K562 (cell line): ENCODE measurements around the gene FAM193A. TPM values are rescaled to one million over a fixed set of nuclear protein-coding genes. Genes with fewer than 3 reads are reported as not detected.

ENCODE experiments used
- E2F6 ChIP-seq, 2 experiments: IDR thresholded peaks; 2 replicates each; pipeline ENCODE4 v1.6.1; 2011; ENCODE audit warnings: borderline replicate concordance in 1 of 2, control low read depth in 1 of 2, low read depth in 1 of 2, low read length in 1 of 2, mild to moderate bottlenecking in 1 of 2, mixed read lengths in 1 of 2, moderate library complexity in 1 of 2; ENCODE audit not compliant: insufficient read depth in 1 of 2, insufficient read length in 1 of 2, poor library complexity in 1 of 2, severe bottlenecking in 1 of 2; ENCODE audit errors: extremely low read depth in 1 of 2
- EP400 ChIP-seq: fragments of 450-650 bp; IDR thresholded peaks from 2 replicates; pipeline ENCODE4 v1.6.1; 2017; ENCODE audit warnings: antibody characterized with exemption, mild to moderate bottlenecking, moderate library complexity
- MAZ ChIP-seq, 2 experiments: fragments of 450-650 bp in 1 of 2; sonication (generic) in 1 of 2; formaldehyde crosslinking; IDR thresholded peaks in 1 of 2; conservative IDR thresholded peaks in 1 of 2; 2 replicates each; pipeline versions ENCODE4 v1.4.0 to v1.5.0; 2020; ENCODE audit warnings: mild to moderate bottlenecking in 1 of 2, missing genetic modification reagents in 1 of 2
- THRAP3 ChIP-seq: fragments of 450-650 bp; IDR thresholded peaks from 2 replicates; pipeline ENCODE4 v1.6.1; 2016; ENCODE audit warnings: mild to moderate bottlenecking, inconsistent platforms, borderline replicate concordance
- UBTF ChIP-seq, 2 experiments: IDR thresholded peaks; 2 replicates each; pipeline ENCODE4 v1.6.1; 2012; ENCODE audit warnings: improper control_type of control experiment in 2 of 2, low read depth in 2 of 2, low read length in 2 of 2, borderline replicate concordance in 1 of 2
- ZNF121 ChIP-seq: sonication (generic); formaldehyde crosslinking; conservative IDR thresholded peaks from 2 replicates; pipeline ENCODE4 v1.8.0; 2022; ENCODE audit warnings: missing genetic modification reagents
- ZNF830 ChIP-seq: fragments of 250-450 bp; sonication (Bioruptor Pico); IDR thresholded peaks from 2 replicates; pipeline ENCODE4 v1.5.0; 2021; ENCODE audit warnings: mild to moderate bottlenecking
- polyA plus RNA-seq, 8 experiments: library from polyadenylated mRNA; depleted of rRNA in 4 of 8; stranded (reverse) in 5 of 8; unstranded in 3 of 8; fragments of >200 nt; fragmentation: Nextera tagmentation in 2 of 8; fragmentation: Illumina TruSeq in 1 of 8; extraction: Ambion mirVana in 2 of 8; extraction: Trizol in 1 of 8; gene quantifications; 2 replicates each; pipeline versions ENCODE4 v1.2.1 to v1.2.3, GENCODE V29; 2011 to 2014; ENCODE audit warnings: inconsistent platforms in 1 of 8, missing spikeins in 1 of 8
- total RNA-seq, 7 experiments: library from RNA; depleted of rRNA in 6 of 7; stranded (reverse); fragments of >200 nt in 6 of 7; fragmentation: Illumina TruSeq in 2 of 7; extraction: Trizol in 2 of 7; gene quantifications; 2 replicates each; pipeline versions ENCODE4 v1.2.1 to v1.2.3, GENCODE V29; 2011 to 2021; ENCODE audit warnings: low replicate concordance in 1 of 7
- TF ChIP-seq, protein P1 (sequence below), 2 experiments: fragments of 450-650 bp in 1 of 2; sonication (generic) in 1 of 2; formaldehyde crosslinking in 1 of 2; IDR thresholded peaks; 2 replicates each; pipeline versions ENCODE4 v1.7.1 to v1.9.0; 2016 to 2022; ENCODE audit warnings: inconsistent platforms in 1 of 2, mild to moderate bottlenecking in 1 of 2, missing genetic modification reagents in 1 of 2

FAM193A gene
- total and polyA plus RNA-seq, 9 of the 15 experiments (the other 6 are each of a cell fraction or from before 2014, with no cell fraction given): 0.46 to 24.6 (median 9.6) TPM

GRCh38 chr4:2756691-2757350, 220.4 kb downstream of the FAM193A start (continued):
- TF ChIP-seq EP400 (peak; percentile 19; the same call in 1 of the 2 replicates), E2F6 (IDR thresholded peaks at IDR 0.05; ENCODE audit: borderline replicate concordance in 1 of 2, extremely low read depth in 1 of 2, insufficient read depth in 1 of 2, insufficient read length in 1 of 2, low read depth in 1 of 2, low read length in 1 of 2, poor library complexity in 1 of 2, severe bottlenecking in 1 of 2) (peak in 1 of 2 experiments; percentile 42), ZNF830 (CRISPR knock-in tag) (0 out of 2 replicates have a peak, but pooled peaks have one; percentile 34), ZNF121 (CRISPR knock-in tag) (no peak), THRAP3 (no peak), MAZ (CRISPR knock-in tag; conservative IDR thresholded peaks at IDR 0.05 in 1 of 2, IDR thresholded peaks at IDR 0.05 in 1 of 2) (0 out of 4 replicates have a peak, but pooled peaks of 1 of the 2 experiments have one; percentile 2), UBTF (IDR thresholded peaks at IDR 0.05; ENCODE audit: borderline replicate concordance in 1 of 2, low read depth in 2 of 2, low read length in 2 of 2) (no peak)
- TF ChIP-seq, protein P1, sequence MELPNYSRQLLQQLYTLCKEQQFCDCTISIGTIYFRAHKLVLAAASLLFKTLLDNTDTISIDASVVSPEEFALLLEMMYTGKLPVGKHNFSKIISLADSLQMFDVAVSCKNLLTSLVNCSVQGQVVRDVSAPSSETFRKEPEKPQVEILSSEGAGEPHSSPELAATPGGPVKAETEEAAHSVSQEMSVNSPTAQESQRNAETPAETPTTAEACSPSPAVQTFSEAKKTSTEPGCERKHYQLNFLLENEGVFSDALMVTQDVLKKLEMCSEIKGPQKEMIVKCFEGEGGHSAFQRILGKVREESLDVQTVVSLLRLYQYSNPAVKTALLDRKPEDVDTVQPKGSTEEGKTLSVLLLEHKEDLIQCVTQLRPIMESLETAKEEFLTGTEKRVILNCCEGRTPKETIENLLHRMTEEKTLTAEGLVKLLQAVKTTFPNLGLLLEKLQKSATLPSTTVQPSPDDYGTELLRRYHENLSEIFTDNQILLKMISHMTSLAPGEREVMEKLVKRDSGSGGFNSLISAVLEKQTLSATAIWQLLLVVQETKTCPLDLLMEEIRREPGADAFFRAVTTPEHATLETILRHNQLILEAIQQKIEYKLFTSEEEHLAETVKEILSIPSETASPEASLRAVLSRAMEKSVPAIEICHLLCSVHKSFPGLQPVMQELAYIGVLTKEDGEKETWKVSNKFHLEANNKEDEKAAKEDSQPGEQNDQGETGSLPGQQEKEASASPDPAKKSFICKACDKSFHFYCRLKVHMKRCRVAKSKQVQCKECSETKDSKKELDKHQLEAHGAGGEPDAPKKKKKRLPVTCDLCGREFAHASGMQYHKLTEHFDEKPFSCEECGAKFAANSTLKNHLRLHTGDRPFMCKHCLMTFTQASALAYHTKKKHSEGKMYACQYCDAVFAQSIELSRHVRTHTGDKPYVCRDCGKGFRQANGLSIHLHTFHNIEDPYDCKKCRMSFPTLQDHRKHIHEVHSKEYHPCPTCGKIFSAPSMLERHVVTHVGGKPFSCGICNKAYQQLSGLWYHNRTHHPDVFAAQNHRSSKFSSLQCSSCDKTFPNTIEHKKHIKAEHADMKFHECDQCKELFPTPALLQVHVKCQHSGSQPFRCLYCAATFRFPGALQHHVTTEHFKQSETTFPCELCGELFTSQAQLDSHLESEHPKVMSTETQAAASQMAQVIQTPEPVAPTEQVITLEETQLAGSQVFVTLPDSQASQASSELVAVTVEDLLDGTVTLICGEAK (IDR thresholded peaks at IDR 0.05): 0 out of 2 replicates have a peak, but pooled peaks have one; percentile 28
- TF ChIP-seq, protein P1 (CRISPR knock-in tag; IDR thresholded peaks at IDR 0.05): no peak
